T-helper 17 cell (primary cell): ENCODE measurements around the gene GDA. TPM values are rescaled to one million over a fixed set of nuclear protein-coding genes. Genes with fewer than 3 reads are reported as not detected.
A peak's percentile ranks its signal among the peaks of the same experiment; 100 is the strongest.
"Not testable (repeated sequence)": the region's sequence is repeated elsewhere in the genome, so short reads cannot be mapped to it uniquely, and the experiment has no call there.

ENCODE experiments used
- ATAC-seq: fragments of 150-1000 bp; cut with Tn5 transposase; 2 replicates; pipeline ENCODE4 v1.10.0; 2021; ENCODE audit warnings: mild to moderate bottlenecking, moderate library complexity
- DNase-seq, 3 donors: peaks; one replicate each; pipeline versions ENCODE4 v3.0.0 to v3.0.0-alpha.2; 2020 to 2021
- H3K9me3 ChIP-seq: one replicate; pipeline ENCODE4 v1.7.0; 2013; ENCODE audit warnings: low read length, mild to moderate bottlenecking; ENCODE audit not compliant: control insufficient read depth, poor library complexity, severe bottlenecking
- H3K27ac Mint-ChIP-seq: one replicate; pipeline ENCODE4 v1.8.0; 2022; ENCODE audit warnings: mild to moderate bottlenecking, moderate library complexity, mixed read lengths
- H3K27me3 Mint-ChIP-seq: one replicate; pipeline ENCODE4 v1.8.0; 2022; ENCODE audit warnings: mixed read lengths
- H3K36me3 Mint-ChIP-seq: one replicate; pipeline ENCODE4 v1.8.0; 2022; ENCODE audit warnings: low read depth, mixed read lengths
- H3K4me1 Mint-ChIP-seq: one replicate; pipeline ENCODE4 v1.8.0; 2022; ENCODE audit warnings: mild to moderate bottlenecking, mixed read lengths
- H3K4me3 Mint-ChIP-seq: one replicate; pipeline ENCODE4 v1.8.0; 2022; ENCODE audit warnings: mild to moderate bottlenecking, moderate library complexity, mixed read lengths
- total RNA-seq, 4 donors: library from RNA in 2 of 4; stranded (reverse) in 2 of 4; gene quantifications; one replicate each; pipeline ENCODE4 v1.2.3 and lab custom pipeline; 2022 to 2026

GDA gene
- total RNA-seq, 2 donors from 2014 or later = not detected

- DNase-seq (peak; percentile 51 to 61 (median 51)), ATAC-seq (peak; percentile 91)
- peaks cover 2% of the 10 kb centered on the region for H3K36me3 Mint-ChIP-seq
- H3K27me3 Mint-ChIP-seq = peaks cover 7% of the 10 kb centered on the region
- H3K9me3 ChIP-seq = no peaks in the 10 kb centered on the region
- H3K27ac Mint-ChIP-seq = no peak overlapping the region
- H3K4me3 Mint-ChIP-seq = no peak overlapping the region
- H3K4me1 Mint-ChIP-seq = no peaks in the 10 kb centered on the region
Measured at GRCh38 chr9:72280913-72281500, 131.8 kb downstream of the GDA start.

GRCh38 chr9:72289401-72289800 lies 140.2 kb downstream of the GDA start:
- H3K36me3 Mint-ChIP-seq = peaks cover 3% of the 10 kb centered on the region
- no peak overlapping the region for H3K4me3 Mint-ChIP-seq
- peaks cover 18% of the 10 kb centered on the region for H3K27me3 Mint-ChIP-seq
- no peak for ATAC-seq
- no peak for DNase-seq
- H3K27ac Mint-ChIP-seq = no peak overlapping the region
- no peaks in the 10 kb centered on the region for H3K9me3 ChIP-seq
- H3K4me1 Mint-ChIP-seq = peaks cover 3% of the 10 kb centered on the region

- DNase-seq (no peak), ATAC-seq (no peak)
- Mint-ChIP-seq H3K27ac (no peak overlapping the region), H3K27me3 (peaks cover 23% of the 10 kb centered on the region), H3K4me1 (peaks cover 3% of the 10 kb centered on the region), H3K36me3 (peaks cover 5% of the 10 kb centered on the region), H3K4me3 (no peak overlapping the region)
- H3K9me3 ChIP-seq = no peaks in the 10 kb centered on the region
Measured at GRCh38 chr9:72290311-72290710, 141.1 kb downstream of the GDA start.

GRCh38 chr9:72291576-72291975 lies 142.3 kb downstream of the GDA start:
- H3K9me3 ChIP-seq, DNase-seq, H3K36me3 Mint-ChIP-seq, H3K27ac Mint-ChIP-seq, H3K4me3 Mint-ChIP-seq, H3K4me1 Mint-ChIP-seq, ATAC-seq: not testable (repeated sequence)
- H3K27me3 Mint-ChIP-seq = peaks cover 26% of the 10 kb centered on the region

- Mint-ChIP-seq H3K27me3 (peaks cover 26% of the 10 kb centered on the region), H3K4me1 (peaks cover 5% of the 10 kb centered on the region), H3K4me3 (no peak overlapping the region), H3K27ac (no peak overlapping the region), H3K36me3 (peaks cover 7% of the 10 kb centered on the region)
- ATAC-seq (peak; percentile 40), DNase-seq (no peak)
- H3K9me3 ChIP-seq = no peaks in the 10 kb centered on the region
Measured at GRCh38 chr9:72292256-72292682, 143.0 kb downstream of the GDA start.

GRCh38 chr9:72292874-72293607 lies 143.8 kb downstream of the GDA start:
- no peak overlapping the region for H3K27ac Mint-ChIP-seq
- no peak for ATAC-seq
- H3K4me3 Mint-ChIP-seq = no peak overlapping the region

GRCh38 chr9:72294936-72295335 lies 145.7 kb downstream of the GDA start:
- peaks cover 19% of the 10 kb centered on the region for H3K27me3 Mint-ChIP-seq
- H3K9me3 ChIP-seq = no peaks in the 10 kb centered on the region
- ATAC-seq (no peak), DNase-seq (no peak)
- H3K36me3 Mint-ChIP-seq = peaks cover 6% of the 10 kb centered on the region
- H3K27ac Mint-ChIP-seq = no peak overlapping the region
- H3K4me1 Mint-ChIP-seq = peaks cover 7% of the 10 kb centered on the region
- H3K4me3 Mint-ChIP-seq = no peak overlapping the region

More at GRCh38 chr9:72292874-72293607, 143.8 kb downstream of the GDA start:
- no peaks in the 10 kb centered on the region for H3K9me3 ChIP-seq
- Mint-ChIP-seq H3K4me1 (peaks cover 7% of the 10 kb centered on the region), H3K27me3 (peaks cover 26% of the 10 kb centered on the region), H3K36me3 (peaks cover 7% of the 10 kb centered on the region)
- DNase-seq = no peak

- Mint-ChIP-seq H3K4me3 (no peak overlapping the region), H3K36me3 (peaks cover 4% of the 10 kb centered on the region)
Measured at GRCh38 chr9:72297516-72297915, 148.3 kb downstream of the GDA start.

GRCh38 chr9:72299017-72299603 lies 149.9 kb downstream of the GDA start:
- H3K4me3 Mint-ChIP-seq = no peak overlapping the region
- no peak for DNase-seq
- peak overlapping the region; percentile 10 for H3K27ac Mint-ChIP-seq
- H3K36me3 Mint-ChIP-seq = peaks cover 4% of the 10 kb centered on the region
- peaks cover 12% of the 10 kb centered on the region for H3K4me1 Mint-ChIP-seq
- ATAC-seq = no peak
- H3K9me3 ChIP-seq = no peaks in the 10 kb centered on the region
- H3K27me3 Mint-ChIP-seq = peaks cover 7% of the 10 kb centered on the region

More at GRCh38 chr9:72297516-72297915, 148.3 kb downstream of the GDA start:
- no peaks in the 10 kb centered on the region for H3K9me3 ChIP-seq
- ATAC-seq (no peak), DNase-seq (no peak)
- peaks cover 7% of the 10 kb centered on the region for H3K27me3 Mint-ChIP-seq
- no peak overlapping the region for H3K27ac Mint-ChIP-seq
- H3K4me1 Mint-ChIP-seq = peaks cover 11% of the 10 kb centered on the region

- H3K4me3 Mint-ChIP-seq = peak overlapping the region; percentile 3
- no peak for ATAC-seq
- peaks cover 2% of the 10 kb centered on the region for H3K36me3 Mint-ChIP-seq
- H3K4me1 Mint-ChIP-seq = peaks cover 29% of the 10 kb centered on the region
- no peaks in the 10 kb centered on the region for H3K27me3 Mint-ChIP-seq
- no peaks in the 10 kb centered on the region for H3K9me3 ChIP-seq
- peak overlapping the region; percentile 10 for H3K27ac Mint-ChIP-seq
- DNase-seq = no peak
Measured at GRCh38 chr9:72300873-72301272, 151.6 kb downstream of the GDA start.

Other genes starting within 250 kb of the GDA start
- gene ABHD17B, start 238.2 kb upstream of the GDA start, total RNA-seq = 10 to 100 TPM in 1 of 2 donors, 1 to 10 TPM in 1; 9.1 to 15.9 TPM
- 1 to 10 TPM; 5.4 to 6.2 TPM for gene C9orf85, start 237.8 kb upstream of the GDA start, total RNA-seq
- gene C9orf57, start 88.8 kb upstream of the GDA start, total RNA-seq = not detected
- 100 to 1,000 TPM; 268 to 341 TPM for gene ZFAND5, start 215.8 kb downstream of the GDA start, total RNA-seq